GM11168 (cell line): Measurements from ENCODE around the gene UBTD2.

Experiments used
- in situ Hi-C: fragments of 300-500 bp; cut with MboI; formaldehyde crosslinking; loops from one replicate; pipeline ENCODE4 v1.12.0; 2022; ENCODE audit warnings: low sequenced_read_pairs; ENCODE audit not compliant: unreplicated experiment

Gene UBTD2

DNA sequence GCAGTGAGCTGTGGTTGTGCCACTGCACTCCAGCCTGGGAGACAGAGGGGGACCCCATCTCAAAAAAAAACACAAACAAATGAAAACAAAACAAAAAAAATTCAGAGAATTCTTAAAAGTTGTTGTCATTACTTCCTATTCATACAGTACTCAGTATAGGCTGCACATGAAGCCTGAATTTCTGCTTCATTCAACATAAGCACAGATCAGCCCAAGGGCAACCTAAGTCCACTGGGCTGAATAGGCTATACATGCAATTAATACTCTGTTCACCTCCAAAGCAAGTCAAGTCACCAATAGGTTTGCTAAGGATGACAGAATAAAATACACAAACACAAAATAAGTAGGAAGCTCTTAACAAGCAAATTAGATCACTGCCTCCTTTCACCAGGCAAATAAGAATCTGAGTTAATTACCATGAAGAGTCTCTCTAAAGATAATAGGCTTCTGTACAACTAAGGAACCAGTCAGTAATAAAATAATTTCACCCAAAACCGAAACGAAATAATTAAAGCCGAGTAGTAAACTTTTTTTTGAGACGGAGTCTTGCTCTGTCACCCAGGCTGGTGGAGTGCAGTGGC, 18.7 kb downstream of the UBTD2 start:
- in situ Hi-C loops = no loop called here

DNA sequence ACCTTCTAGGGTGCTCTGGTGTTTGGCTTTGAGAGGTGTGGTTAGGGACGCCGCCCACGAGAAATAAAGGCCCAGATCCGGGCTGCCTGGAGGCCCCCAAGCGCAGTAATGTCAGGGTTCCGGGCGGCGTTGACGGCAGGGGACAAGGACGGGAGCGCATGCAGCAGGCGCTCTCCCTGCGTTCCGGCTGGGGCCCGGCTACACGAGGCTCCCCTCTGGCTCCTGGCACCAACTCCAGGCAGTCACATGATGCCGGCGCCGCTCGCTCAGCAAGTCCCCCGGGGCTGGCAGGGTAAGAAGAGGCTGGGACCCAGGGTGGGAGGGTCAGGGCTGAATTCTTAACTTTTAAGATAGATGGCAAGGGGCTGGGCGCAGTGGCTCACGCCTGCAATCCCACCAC, 28.1 kb downstream of the UBTD2 start:
- in situ Hi-C loops = no loop called here

DNA sequence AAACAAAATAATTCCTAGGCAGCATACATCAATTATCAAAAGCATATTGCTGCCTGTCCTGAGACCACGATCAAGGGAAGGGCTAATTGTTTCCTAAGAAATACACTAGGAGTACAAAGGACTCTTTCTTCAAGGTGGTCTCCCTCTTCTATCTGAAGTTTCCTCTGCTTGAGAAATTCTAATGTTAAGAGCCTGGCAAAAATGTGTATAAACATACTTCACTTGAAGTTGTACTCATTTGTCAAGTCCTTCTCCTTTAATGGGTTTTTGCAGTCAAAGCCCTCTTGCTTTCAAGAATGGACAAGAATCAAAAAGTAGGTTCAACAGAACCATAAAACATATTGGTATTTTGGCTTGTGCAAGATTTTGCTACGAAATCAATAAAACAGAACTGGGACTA, 31.1 kb downstream of the UBTD2 start:
- in situ Hi-C loops = no loop called here

DNA sequence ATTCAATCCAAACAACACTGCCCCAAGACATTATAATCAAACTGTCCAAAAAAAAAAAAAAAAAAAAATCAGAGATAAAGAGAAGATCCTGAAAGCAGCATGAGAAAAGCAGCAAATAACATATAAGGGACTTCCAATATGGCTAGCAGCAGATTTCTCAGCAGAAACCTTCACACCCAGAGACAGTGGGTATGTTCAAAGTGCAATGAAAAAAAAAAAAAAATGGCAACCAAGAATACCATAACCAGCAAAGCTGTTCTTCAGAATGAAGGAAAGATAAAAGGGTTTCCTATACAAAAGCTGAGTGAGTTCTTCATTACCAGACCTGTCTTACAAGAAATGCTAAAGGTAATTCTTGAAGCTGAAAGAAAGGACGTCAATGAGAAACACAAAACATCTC, 32.1 kb downstream of the UBTD2 start:
- in situ Hi-C loops = no loop called here

DNA sequence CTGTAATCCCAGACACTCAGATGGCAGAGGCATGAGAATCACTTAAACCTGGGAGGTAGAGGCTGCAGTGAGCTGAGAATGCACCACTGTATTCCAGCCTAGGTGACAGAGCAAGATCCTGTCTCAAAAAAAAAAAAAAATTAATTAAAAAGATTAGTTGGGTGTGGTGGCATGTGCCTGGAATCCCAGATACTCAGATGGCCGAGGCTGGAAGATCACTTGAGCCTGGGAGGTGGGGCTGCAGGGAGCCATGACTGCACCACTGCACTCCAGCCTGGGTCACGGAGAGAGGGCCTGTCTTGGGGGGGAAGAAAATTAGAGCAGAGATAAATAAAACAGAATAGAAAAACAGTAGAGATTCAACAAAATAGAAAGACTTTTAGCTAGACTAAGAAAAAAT, 34.9 kb downstream of the UBTD2 start:
- in situ Hi-C loops = no loop called here

DNA sequence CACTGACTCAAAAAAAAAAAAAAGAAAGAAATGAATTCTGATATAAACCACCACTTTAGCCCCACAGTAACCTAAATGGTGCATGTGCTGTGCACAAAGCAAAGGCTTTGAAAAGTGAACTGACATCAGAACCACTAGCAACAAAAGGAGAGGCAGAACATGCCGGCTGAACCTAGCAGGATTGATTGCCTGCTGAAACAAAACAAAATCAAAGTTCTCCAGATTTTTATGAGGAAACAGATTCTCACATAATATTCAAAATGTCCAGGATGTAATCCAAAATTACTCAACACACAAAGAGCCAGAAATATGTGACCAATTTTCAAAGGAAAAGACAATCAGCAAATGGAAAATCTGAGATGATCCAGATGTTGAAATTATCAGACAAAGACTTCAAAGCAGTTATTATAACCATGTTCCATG, 37.9 kb downstream of the UBTD2 start:
- in situ Hi-C loops = no loop called here

DNA sequence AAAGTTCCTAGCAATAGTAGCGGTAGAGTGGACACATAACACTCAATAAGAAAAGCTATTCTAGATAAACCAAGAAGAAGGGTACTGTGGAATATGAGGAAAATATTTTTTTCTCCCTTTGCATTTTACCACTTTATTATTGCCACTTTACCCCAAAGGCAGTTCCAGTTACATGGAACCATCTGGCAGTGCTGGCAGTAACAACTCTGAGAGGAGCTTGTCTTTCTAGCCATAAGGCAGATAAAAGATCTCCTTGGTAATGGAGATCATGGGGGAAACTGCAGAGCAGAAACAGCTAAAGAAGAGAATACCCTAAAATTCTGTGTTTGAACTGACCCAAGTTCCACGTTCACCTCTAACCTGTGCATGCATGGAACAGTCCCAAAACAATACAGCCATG, 38.5 kb downstream of the UBTD2 start:
- in situ Hi-C loops = no loop called here

- in situ Hi-C loops = no loop called here
Observed at GRCh38 chr5:172243302-172243701, 40.3 kb downstream of the UBTD2 start.

DNA sequence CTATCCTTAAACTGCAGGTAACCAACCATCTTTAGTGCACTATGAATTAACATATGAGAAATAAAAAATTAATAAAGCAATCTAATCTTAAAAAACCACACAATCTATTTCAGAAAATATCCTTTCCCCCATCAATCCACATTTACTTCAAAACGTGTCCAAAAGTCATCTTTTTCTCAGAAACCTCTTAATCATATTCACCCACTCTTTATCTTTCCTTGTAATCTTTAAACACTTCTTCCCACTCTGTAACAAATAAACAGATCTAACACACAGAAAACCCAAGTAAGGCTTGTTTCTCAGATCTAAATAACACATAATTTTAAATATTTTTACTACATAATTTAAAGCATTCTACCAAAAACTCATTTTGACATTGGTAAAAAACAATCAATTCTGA, 45.2 kb downstream of the UBTD2 start:
- in situ Hi-C loops = no loop called here

- in situ Hi-C loops = no loop called here
Observed at GRCh38 chr5:172235827-172236736, 47.5 kb downstream of the UBTD2 start.

- in situ Hi-C loops = no loop called here
Observed at GRCh38 chr5:172235132-172235780, 48.3 kb downstream of the UBTD2 start.

- in situ Hi-C loops = loop anchor here (5.0 kb wide), 1 partner anchor 48 kb away; the partner anchor contains the start of gene UBTD2
Observed at GRCh38 chr5:172234031-172234430, 49.5 kb downstream of the UBTD2 start.

DNA sequence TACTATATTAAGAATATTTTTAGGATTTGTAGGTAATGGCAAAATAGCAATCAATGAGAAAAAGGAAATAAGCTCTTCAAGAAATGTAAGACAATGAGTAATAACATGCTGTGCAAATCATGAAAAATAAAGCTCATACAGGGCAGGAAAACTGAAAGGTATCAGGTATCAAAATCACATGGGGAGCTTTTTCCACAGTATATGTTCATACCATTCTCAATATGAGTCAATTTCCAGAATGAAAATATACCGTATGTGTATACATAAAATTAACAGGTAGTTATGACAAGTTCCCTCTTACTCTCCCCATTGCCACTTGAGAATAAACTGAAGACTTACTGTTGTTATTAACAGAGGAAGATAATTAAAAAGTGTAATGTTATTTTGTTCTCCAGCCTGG, 53.7 kb downstream of the UBTD2 start:
- in situ Hi-C loops = loop anchor here (5.0 kb wide), 1 partner anchor 52 kb away; the partner anchor contains the start of gene UBTD2

DNA sequence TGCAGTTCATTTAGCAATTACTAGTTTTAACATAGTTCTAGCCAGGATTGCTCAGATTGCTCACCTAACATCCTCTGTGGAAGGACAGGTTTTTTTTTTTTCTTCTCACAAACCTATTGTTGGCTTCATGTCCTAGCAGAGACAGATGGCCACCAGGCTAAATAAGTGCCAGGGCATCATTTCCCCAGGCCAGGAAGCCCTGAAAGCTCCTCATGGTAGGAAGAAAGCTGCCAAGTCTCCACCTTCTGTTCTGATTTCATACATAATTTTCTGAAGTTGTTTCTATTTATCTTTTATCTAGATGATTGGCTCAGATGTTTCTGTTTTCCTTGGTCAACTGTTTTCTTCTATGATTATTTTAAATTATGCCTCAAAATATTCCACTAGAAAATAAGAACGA, 58.6 kb downstream of the UBTD2 start:
- in situ Hi-C loops = no loop called here

DNA sequence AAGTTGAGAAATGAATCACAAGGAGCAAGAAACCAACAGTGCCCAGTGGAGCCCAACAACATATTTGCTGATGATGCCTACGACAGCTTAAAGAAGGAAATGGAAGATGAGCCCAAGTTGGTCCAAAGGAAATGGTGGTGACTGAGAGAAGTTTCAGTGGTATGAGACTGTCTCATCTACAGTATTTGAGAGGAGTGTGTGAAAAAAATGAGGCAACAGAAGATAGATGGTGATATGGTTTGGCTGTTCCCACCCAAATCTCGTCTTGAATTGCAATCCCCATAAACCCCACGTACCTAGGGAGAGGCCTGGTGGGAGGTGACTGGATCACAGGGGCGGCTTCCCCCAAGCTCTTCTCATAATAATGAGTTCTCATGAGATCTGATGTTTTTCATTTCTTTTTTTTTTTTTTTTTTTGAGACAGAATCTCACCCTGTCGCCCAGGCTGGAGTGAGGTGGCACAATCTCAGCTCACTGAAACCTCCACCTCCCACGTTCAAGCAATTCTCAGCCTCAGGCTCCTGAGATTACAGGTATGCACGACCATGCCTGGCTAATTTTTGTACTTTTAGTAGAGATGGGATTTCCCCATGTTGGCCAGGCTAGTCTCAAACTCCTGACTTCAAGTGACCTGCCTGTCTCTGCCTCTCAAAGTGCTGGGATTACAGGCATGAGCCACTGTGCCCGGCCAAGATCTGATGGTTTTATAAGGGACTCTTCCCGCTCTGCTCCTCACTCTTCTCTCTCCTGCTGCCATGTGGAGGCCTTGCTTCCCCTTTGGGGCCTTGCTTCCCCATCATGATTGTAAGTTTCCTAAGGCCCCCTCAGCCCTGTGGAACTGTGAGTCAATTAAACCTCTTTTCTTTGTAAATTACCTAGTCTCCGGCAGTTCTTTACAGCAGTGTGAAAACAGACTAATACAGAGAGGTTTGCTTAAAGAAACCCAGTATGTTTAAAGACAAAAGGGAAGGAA, 59.4 kb downstream of the UBTD2 start:
- in situ Hi-C loops = no loop called here

GRCh38 chr5:172219296-172219695, 64.3 kb downstream of the UBTD2 start:
- in situ Hi-C loops = no loop called here

GRCh38 chr5:172216345-172216744, 67.2 kb downstream of the UBTD2 start:
- in situ Hi-C loops = no loop called here

DNA sequence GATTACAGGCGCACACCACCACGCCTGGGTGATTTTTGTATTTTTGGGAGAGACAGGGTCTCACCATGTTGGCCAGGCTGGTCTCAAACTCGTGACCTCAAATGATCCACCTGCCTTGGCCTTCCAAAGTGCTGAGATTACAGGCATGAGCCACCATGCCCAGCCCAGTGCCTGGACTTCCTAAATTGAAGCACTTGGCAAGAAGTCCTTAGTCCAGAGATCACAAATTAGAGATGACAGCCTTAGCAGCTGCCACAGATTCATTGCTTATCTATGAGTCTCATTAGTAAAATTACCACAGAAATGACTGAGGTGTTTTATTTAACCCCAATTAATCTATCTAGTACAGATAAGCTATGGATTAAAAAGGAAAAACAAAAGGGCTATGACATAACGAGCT, 70.4 kb downstream of the UBTD2 start:
- in situ Hi-C loops = no loop called here

DNA sequence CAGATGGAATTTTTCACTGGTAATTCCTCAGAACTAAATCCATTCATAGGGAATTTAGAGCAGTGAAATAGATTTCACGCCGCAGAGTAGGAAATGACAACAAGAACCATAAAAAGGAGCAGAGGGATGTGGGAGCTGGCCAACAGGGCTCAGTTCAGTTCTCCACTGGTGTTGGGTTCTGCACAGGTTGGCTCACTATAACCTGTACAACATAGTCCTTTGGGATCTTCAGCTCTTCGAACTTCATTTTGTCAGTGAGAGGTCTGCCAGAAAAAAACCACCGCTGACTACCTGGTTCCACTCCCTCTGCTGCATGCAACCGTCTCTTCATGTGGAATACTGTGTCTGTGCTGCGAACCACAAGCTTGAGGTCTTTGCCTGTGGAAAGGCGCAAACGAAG, 71.9 kb downstream of the UBTD2 start:
- in situ Hi-C loops = no loop called here

GRCh38 chr5:172209714-172210113, 73.8 kb downstream of the UBTD2 start:
- in situ Hi-C loops = no loop called here
